ENCODE data around the gene MAP2K3. TPM values are rescaled to one million over a fixed set of nuclear protein-coding genes. Genes with fewer than 3 reads are reported as not detected.
A peak's percentile ranks its signal among the peaks of the same experiment; 100 is the strongest.

MAP2K3 gene
- total RNA-seq (10 to 100 TPM; 28.9 to 71.6 (median 60.4) TPM), polyA plus RNA-seq (100 to 1,000 TPM in 1 of 2 donors, 10 to 100 TPM in 1; 32.1 to 103 TPM)
- long read RNA-seq, donor 1, transcript MAP2K3-202 (12 exons, 2,303 nt), result major isoform, 51 of 65 reads
- long read RNA-seq, donor 1, partial matches to known transcripts, result 1 of 65 reads
- long read RNA-seq, donor 1, other reads (novel, unspliced or antisense), result 9 of 65 reads
- long read RNA-seq, donor 2, transcript MAP2K3-202 (12 exons, 2,303 nt), result major isoform, 33 of 55 reads
- long read RNA-seq, donor 2, transcript MAP2K3-205 (3 exons, 927 nt), result minor isoform, 8 of 55 reads
- long read RNA-seq, donor 2, partial matches to known transcripts, result 2 of 55 reads
- long read RNA-seq, donor 2, other reads (novel, unspliced or antisense), result 10 of 55 reads
- long read RNA-seq, donor 3, transcript MAP2K3-205 (3 exons, 927 nt), result minor isoform, 6 of 192 reads
- long read RNA-seq, donor 3, transcript MAP2K3-202 (12 exons, 2,303 nt), result major isoform, 158 of 192 reads
- long read RNA-seq, donor 3, partial matches to known transcripts, result 15 of 192 reads
- long read RNA-seq, donor 3, other reads (novel, unspliced or antisense), result 11 of 192 reads

DNA sequence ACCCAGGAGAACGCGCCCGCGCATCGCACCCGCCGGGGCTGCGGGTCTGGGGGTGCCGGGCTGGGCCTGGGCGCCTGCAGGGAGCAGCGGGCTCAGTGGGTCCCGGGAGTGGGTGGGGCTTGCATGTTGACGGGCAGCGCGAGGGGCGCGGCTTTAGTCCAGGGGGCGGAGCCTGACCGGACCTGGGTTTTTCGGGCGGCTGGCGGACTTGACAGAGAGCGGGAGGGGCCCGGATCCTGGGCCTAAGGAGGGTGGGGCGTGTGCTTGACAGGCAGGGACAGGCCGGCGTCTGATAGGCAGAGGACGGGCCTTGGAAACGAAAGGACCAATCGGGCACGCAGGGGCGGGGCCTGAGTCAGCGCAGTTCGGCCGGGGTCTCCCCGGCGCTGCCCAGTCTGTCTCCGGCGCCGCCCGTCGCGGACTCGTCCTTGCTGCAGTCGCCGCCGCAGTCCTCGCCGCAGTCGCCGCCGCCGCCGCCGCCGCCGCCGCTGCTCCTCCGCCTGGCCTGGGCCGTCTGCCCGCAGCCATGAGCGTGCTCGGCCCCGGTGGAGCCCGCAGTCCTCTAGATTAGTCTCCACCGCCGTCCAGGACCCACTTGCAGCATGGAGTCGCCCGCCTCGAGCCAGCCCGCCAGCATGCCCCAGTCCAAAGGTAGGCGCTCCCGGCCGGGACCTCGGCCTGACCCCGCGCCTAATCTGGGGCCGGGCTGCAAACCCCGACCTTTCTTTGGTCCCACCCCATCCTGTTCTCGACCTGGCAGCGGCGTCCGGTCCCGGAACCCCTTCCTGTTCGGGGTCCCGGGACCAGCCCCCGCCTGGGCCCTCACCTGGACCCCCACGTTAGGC, at the start of gene MAP2K3:
Gene MAP2K3 (plus strand): TSS at position 393 of the 845 bp plus-strand sequence. CDS start 210 bp downstream, at position 603.
- Histone ChIP-seq H3K36me3 (peaks cover 0 to under 1% (median 0%) of the 10 kb centered on the region in 9 donors), H3K27me3 (no peaks in the 10 kb centered on the region), H3K4me3 (peak within 1 kb of the TSS; percentile 67 to 99 (median 97)), H3K9me3 (no peaks in the 10 kb centered on the region), H3K4me1 (peaks cover 35 to 71% (median 49%) of the 10 kb centered on the region in 9 donors), H3K27ac (peak within 1 kb of the TSS; percentile 83 to 99 (median 96))
- intact Hi-C loops (cut with DNase I), result loop anchor here in 9 of 10 donors (2.0 to 10.0 kb wide), 9 partner anchors 30 to 242 kb away; partner anchors contain the start of genes DHRS7B (in 3 of the 9), USP22 (in 3 of the 9) and TMEM11 (in 2 of the 9)
- TF ChIP-seq, protein P1, sequence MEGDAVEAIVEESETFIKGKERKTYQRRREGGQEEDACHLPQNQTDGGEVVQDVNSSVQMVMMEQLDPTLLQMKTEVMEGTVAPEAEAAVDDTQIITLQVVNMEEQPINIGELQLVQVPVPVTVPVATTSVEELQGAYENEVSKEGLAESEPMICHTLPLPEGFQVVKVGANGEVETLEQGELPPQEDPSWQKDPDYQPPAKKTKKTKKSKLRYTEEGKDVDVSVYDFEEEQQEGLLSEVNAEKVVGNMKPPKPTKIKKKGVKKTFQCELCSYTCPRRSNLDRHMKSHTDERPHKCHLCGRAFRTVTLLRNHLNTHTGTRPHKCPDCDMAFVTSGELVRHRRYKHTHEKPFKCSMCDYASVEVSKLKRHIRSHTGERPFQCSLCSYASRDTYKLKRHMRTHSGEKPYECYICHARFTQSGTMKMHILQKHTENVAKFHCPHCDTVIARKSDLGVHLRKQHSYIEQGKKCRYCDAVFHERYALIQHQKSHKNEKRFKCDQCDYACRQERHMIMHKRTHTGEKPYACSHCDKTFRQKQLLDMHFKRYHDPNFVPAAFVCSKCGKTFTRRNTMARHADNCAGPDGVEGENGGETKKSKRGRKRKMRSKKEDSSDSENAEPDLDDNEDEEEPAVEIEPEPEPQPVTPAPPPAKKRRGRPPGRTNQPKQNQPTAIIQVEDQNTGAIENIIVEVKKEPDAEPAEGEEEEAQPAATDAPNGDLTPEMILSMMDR (IDR thresholded peaks at IDR 0.05), result peak in 1 of 9 donors; percentile 0
- peak; percentile 79 to 91 (median 86) for ATAC-seq
- DNase-seq, result peak; percentile 99
- 0 to 1% methylated on average over 65 to 88 of the region's 88 CpGs for WGBS, 2 donors

DNA sequence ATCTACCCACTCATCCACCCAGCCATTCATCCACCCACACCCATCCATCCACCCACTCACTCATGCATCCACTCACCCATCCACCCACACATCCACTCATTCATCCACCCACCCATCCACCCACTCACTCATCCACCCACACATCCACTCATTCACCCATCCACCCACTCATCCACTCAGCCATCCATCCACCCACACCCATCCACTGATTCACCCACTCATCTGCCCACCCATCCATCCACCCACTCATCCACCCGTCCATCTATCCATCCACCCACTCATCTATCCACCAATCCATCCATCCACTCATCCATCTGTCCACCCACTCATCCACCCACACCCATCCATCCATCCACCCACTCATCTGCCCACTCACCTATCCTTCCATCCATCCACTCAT, 48.6 kb upstream of the MAP2K3 start:
- Histone ChIP-seq H3K27ac (no peak overlapping the region), H3K4me3 (no peak overlapping the region), H3K27me3 (no peaks in the 10 kb centered on the region), H3K36me3 (peaks cover 0 to 9% (median 0%) of the 10 kb centered on the region in 9 donors), H3K9me3 (peaks cover 0 to 8% (median 4%) of the 10 kb centered on the region in 11 donors), H3K4me1 (peaks cover 0 to 12% (median 0%) of the 10 kb centered on the region in 9 donors)
- no peak for DNase-seq
- 83 to 95% methylated on average over 1 of the region's 1 CpG for WGBS, 2 donors
- TF ChIP-seq, protein P1 (IDR thresholded peaks at IDR 0.05), result no peak
- intact Hi-C loops (cut with DNase I), result no loop called here
- ATAC-seq, result no peak

DNA sequence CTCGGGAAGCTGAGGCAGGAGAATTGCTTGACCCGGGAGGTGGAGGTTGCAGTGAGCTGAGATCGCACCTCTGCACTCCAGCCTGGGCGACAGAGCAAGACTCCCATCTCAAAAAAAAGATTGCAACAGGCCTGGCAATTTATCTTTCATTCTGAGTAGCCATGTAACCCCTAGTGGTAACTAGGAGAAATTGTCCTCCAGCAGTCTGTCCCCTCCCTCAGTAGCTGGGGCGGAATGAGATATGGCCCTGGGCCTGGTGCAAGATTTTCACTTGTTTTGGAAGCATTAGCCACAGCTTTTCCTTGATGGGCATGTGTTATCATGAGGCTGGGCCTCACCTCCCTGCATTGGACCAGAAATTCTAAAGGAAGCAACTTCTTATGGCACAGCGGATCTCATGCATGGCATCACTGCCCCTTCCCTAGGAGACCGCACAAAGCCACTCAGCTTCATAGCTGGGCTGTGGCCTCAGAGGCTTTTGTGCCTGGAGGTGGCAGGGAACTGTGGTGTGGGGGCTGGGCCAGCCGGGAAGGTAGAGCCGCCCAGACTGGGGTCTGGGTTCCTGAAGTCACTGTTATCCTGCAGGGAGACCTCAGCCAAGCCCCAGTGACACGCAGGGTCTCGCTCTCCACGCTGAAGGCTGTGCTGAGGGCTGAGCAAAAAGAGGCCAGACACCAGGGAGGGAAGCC, 44.7 kb upstream of the MAP2K3 start:
- DNase-seq (no peak), ATAC-seq (peak in 2 of 8 donors; percentile 19 to 30)
- no peak overlapping the region for H3K4me3 ChIP-seq
- H3K27ac ChIP-seq, result no peak overlapping the region
- intact Hi-C loops (cut with DNase I), result no loop called here
- peaks cover 0 to 32% (median 0%) of the 10 kb centered on the region in 9 donors for H3K36me3 ChIP-seq
- TF ChIP-seq, protein P1 (IDR thresholded peaks at IDR 0.05), result peak in 8 of 9 donors; percentile 15 to 48 (median 42)
- H3K4me1 ChIP-seq, result peaks cover 0 to 26% (median 13%) of the 10 kb centered on the region in 9 donors
- no peaks in the 10 kb centered on the region for H3K9me3 ChIP-seq
- H3K27me3 ChIP-seq, result no peaks in the 10 kb centered on the region
- WGBS, 2 donors, result 69 to 75% methylated on average over 12 of the region's 12 CpGs

Data from heart right ventricle (tissue), 16 donors.